Stimulated activated CD4-positive, alpha-beta T cell treated with anti-CD3 and anti-CD28 coated beads, TNF-alpha, amount 100 ng/mL, for 48 hours (primary cell): ENCODE data around the gene HOXB2.

Source experiments
- DNase-seq, 3 donors: peaks; one replicate each; pipeline ENCODE4 v3.0.0-alpha.2; 2020; ENCODE audit warnings: low read depth in 3 of 3

Gene HOXB2

DNA sequence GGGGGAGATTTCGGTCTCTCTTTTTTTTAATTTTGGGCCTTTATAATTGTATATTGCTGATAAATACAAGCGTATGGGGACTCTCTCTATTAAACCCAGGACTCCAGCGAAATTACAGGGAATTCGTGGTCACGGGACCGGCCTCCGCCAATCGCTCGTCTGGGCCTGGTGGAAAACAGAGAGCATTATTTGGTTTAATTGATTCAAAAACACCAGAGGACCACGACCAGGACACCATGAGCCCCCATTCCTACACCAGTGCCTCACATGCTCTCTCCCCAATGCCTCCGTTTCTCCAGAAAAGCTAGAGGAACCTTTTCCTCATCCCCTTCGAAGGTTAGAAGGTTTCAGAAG, at the start of gene HOXB2:
Gene HOXB2 (minus strand): TSS at position 88 of the 354 bp plus-strand sequence. CDS start 198 bp downstream, outside the sequence.
- DNase-seq = no peak

GRCh38 chr17:48593840-48594537, 49.1 kb upstream of the HOXB2 start:
- peak; percentile 61 to 76 (median 65) for DNase-seq

- no peak for DNase-seq
Observed at GRCh38 chr17:48593126-48593829, 48.4 kb upstream of the HOXB2 start, which contains the start of gene HOXB5. Gene HOXB5, minus strand, starts transcription at chr17:48593779. Its CDS starts 97 bp downstream, at chr17:48593682.

- no peak for DNase-seq
Observed at GRCh38 chr17:48592577-48592976, 47.7 kb upstream of the HOXB2 start.

DNA sequence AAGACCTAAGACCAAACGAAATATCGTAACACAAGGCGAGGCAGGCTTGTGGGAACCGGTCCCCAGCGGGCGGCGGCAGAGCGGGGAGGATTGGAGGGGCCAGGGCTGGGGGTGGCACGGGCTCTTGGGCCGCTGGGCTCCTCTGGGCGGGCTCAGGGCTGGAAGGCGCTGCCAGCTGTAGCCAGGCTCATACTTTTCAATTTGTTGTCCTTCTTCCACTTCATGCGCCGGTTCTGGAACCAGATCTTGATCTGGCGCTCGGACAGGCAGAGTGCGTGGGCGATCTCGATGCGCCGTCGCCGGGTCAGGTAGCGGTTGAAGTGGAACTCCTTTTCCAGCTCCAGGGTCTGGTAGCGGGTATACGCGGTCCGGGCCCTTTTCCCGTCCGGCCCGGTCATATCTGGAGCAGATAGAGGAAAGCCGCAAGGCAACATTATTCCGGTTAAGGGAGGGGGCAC, 47.2 kb upstream of the HOXB2 start:
- DNase-seq = no peak

GRCh38 chr17:48591255-48592056, 46.5 kb upstream of the HOXB2 start:
- DNase-seq = no peak

DNA sequence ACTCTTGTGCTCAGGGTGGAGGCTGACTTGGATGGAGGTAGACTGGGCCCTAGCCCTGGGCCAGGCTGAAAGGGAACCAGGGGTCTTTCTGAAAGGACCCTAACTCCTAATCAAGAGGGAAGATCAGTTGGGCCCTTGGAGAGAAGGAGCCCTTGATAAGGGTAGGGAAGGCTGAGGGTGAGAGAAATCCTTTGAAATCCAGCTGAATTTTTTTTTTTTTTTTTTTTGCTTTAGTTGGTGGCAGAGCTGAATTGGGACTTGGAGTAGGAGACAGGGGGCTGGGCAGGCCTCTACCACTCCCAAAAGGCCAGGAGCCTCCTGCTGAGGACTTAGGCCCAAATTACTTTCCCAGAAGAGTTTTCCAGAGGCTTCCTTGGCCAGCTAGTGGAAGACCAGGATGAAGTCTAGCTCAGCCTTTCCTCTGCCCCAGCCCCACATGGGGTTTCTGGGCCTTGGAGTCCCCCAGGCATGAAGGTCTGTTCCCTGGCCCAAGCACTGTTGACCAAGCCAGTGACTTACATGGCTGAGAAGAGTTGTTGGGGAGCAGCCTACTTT, 45.8 kb upstream of the HOXB2 start:
- no peak for DNase-seq

DNA sequence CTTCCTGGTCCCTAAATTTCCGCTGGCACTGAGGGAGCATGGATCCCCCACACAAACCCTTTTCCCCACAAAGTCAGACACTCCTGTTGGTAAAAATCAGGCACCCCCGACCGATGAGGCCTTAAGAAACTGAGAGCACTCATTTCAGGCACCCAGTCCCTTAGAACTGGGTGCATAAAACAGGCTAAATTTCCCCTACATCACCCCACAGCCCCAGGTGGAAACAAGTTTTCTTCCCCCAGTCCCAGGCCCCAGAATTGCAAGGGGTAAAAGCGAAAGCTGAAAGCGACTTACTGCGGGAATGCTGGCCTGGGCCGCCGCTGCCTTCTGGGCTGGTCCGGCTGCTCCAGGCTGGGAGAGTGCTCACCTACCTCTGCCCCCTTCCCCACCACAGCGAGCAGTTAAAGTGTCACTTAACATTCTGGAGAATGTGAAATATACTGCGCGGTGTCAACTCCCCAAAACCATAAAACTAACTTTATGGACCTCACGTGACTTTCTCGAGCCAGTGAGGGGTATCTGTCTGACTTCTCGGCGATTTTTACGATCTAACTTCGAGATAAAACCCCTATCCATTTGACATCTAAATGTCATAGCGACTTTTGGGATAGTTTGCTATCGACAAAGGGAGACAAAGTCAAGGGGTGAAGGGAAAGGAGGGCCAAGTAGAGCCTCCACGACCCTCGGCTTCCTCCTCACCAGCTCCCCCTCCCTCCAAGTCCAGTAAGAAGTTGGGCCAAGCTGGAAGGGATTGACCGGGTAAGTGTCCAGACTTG, 45.1 kb upstream of the HOXB2 start, which contains the start of gene HOXB3:
Gene HOXB3 (minus strand): TSS at position 411 of the 776 bp plus-strand sequence. CDS start 37,767 bp downstream, outside the sequence.
- DNase-seq = no peak

- no peak for DNase-seq
Observed at GRCh38 chr17:48589060-48589830, 44.3 kb upstream of the HOXB2 start.

DNA sequence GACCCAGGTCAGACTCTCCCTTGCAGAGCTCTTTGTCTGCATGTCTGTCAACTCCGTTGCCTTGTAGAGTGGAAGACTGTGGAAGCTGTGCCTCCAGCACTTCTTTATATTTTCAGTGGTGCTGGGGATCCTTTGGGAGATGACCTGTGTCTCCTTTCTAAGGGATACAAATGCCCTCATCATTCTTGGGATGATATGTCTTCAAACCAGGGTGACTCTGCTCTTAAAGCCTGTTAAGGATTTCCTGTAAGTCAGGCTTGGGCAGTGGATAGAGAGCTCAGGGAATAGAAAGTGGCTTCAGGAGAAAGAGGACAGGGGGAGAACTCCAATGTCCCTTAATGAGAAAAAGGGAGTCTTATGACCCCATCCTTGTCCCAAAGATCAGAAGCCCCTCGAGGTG, 43.6 kb upstream of the HOXB2 start:
- no peak for DNase-seq

DNA sequence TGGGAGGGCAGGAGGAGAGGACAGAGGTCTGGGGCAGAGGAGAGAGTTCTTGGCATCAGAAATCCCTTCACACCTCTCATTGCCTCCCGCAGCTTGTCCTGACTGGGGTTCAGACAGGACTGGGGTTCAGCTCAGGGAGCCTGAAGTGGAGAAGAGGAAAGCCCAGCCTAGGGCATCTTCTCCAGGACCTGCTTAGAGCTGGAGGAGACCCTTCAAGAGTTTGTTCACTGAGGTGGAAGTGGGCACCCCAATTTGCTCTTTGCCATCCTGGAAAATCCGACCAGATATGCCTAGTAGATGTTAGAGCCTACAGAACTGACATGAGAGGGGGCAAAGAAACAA, 43.1 kb upstream of the HOXB2 start:
- no peak for DNase-seq

DNA sequence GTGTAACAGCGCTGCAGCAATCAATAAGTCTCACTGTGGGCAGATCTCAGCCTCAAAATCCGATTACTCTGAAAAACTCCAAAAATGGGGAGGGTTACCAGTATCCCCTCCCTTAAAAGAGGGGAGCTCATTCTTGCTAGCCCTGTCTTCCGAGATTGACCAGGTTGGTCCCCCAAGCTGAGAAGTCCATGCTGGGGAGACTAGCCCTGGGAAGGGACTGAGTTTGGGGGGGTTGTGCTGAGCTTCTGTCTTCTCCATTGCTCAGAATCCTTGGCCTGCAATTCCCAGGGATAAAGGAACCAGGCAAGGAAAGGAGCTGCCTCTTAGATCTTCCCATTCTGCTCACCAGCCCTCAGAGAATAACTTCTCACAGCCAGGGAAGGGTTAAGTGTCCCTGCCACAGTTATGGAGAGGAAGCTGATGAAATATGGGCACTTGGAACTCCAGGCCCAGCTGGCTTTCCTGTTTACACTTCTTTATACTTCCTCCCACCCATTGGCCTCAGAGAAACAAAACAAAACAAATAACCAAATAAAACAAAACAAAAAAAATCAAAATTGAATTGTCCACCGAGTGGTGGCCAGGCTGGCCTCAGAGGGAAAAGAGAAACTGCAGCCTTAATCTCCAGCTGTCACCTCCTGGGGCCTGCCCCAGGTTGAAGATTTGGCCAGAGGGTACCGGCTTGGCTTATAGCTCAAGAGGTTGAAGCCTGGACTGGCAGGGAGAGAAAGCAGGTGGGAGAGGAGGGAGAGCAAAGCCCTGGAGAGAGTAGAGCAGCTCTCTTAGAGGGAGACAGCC, 42.6 kb upstream of the HOXB2 start:
- no peak for DNase-seq

GRCh38 chr17:48586355-48587258, 41.7 kb upstream of the HOXB2 start:
- DNase-seq = no peak

GRCh38 chr17:48584223-48584741, 39.4 kb upstream of the HOXB2 start:
- no peak for DNase-seq

- no peak for DNase-seq
Observed at GRCh38 chr17:48583708-48584222, 38.9 kb upstream of the HOXB2 start.

DNA sequence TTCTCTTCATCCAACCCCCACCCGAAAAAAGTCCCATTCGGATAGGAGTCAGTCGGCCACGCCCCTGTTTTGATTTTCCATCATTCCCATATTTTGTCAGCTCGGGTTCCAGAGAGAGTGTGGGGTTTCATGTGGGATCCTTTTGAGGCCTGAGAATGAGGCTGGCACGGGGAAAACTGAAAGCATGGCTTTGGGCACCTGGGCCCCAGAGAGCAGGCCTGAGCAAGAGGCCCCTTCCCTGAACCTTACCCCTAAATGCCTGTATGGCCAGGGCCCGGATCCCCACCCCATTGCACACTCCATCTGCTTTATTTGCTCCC, 37.8 kb upstream of the HOXB2 start:
- no peak for DNase-seq

GRCh38 chr17:48579760-48580554, 35.0 kb upstream of the HOXB2 start:
- no peak for DNase-seq

DNA sequence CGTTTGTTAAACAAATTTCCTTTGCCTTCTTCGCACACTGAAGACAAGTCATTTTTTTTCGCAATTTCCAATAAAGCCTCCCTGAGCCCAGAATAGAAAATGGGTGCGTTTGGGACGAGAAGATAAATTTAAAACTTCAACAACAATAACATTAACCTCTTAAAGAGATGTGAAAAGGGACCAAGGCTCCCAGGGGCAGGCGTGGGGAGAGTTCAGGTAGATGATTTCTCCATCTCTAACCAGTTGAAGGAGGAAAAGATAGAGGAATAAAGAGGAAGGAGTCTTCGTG, 34.5 kb upstream of the HOXB2 start:
- DNase-seq = no peak
